Fibroblast of skin of left quadriceps (primary cell): ENCODE results near the gene ARMH3.

ENCODE experiments used
- DNase-seq, 2 experiments: peaks; one replicate each; pipeline ENCODE4 v3.0.0-alpha.2; 2013; ENCODE audit warnings: low read depth in 2 of 2

The ARMH3 gene

DNA sequence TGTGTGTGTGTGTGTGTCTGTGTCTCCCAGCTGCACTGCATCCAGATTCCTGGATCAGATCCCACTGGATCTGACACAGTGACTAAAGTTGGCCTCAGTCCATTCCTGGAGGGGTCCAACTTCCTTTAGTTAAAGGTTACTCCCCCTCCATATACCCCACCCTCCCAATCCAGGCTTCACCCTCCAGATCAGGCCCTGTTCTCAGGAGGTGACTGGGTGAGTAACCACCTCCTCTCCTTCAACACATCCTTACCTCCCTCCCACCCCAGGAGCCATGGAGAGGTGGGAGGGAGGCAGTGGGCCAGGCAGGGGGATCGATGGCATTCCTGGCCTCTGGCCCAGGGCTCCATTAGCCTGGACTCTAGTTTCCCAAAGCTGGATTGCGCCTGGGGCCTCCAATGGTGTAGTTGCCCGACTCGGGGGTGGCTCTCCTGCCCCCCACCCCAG lies 223.6 kb downstream of the ARMH3 start:
- DNase-seq, result no peak

DNA sequence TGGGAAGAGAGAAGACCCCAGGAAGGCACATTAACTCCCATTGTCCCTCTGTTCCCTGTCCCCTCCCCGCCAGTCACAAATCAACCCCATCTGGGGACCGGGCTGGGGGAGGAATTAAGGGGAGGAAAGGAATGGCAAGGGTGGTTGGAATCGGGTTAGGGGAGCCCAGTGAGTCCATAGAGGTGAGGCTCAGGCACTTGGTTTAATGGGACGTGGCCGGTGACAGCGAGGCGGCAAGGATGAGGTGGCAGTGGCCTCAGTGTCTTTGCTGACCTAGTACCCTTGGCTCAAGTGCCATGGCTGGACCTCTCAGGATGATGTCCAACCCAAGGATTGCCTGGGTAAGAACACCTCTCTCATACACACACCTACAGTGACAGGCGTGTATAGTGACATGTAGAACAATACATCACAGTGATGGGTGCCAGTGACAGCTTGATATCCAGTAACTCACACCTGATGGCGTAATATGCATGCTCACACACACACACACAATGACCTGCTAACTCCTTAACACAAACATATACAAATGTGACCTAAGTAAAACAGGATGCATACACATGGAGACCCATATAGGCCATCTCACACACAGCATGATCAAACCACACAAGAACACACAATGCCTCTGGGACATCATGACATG lies 224.7 kb downstream of the ARMH3 start:
- no peak for DNase-seq

DNA sequence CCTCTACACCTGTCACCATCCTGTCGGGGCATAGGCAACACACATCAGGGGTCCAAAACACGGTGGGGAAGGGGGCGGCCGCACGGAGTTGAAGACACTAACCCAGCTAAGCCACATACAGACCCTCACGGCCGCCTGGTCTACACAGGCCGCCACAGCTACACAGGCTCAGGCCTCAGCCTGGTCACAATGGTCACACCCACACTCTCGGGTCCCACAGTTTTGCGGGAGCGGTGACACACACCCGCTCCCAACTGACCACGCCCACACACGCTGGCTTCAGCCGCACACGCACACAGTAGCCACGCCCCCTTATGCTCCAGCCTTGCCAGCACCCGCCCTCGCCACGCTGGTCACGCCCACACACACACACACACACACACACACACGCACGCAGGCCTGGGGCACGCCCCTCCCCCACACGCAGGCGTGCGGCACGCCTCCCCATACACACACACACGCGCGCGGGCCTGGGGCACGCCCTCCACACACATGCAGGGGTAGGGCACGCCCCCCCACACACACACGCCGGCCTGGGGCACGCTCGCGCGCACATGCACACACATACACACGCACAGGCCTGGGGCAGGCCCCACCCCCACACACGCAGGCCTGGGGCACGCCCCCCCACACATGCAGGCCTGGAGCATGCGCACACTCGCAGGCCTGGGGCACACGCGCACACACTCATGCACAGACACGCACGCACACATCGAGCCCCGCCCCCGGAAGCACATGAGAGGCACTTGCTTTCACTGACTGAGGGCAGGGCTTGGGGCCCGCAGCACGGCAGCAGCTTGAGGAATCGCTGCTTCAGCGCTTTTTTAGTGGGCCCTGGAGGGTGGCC lies 225.4 kb downstream of the ARMH3 start:
- peak; percentile 86 to 87 for DNase-seq

DNA sequence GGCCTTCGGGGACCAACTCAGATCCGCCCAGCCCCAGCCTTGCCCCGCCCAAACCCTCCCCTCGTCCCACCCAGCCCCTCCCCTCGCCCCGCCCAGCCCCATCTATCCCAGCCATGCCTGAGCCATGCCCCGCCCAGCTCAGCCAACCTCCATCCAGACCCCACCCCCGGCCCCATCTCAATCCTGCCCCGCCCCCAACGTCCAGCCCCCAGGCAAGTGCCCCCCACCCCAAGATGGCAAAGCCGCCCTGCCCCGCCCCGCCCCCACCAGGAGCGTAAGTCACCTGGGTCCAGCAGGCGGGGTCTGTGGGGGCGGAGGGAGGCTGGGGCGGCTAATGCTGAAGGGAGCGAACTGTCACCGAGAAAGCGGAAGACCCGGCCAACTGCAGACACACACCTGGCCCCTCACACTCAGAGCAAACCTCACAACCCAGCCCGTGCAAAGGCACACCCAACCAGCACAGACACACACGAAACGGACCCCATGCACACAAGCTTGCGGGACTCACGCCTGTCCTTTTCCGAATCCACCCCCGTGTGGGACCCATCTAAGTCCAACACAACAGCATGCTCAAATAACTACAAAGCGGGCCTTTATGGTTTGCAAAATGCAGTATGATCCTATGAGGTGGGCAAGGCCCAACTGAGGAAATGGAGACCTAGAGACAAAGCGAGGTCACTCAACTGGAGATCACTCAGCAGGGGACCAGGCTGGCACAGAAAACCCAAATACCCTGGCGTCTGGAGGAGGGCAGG lies 226.2 kb downstream of the ARMH3 start:
- no peak for DNase-seq

DNA sequence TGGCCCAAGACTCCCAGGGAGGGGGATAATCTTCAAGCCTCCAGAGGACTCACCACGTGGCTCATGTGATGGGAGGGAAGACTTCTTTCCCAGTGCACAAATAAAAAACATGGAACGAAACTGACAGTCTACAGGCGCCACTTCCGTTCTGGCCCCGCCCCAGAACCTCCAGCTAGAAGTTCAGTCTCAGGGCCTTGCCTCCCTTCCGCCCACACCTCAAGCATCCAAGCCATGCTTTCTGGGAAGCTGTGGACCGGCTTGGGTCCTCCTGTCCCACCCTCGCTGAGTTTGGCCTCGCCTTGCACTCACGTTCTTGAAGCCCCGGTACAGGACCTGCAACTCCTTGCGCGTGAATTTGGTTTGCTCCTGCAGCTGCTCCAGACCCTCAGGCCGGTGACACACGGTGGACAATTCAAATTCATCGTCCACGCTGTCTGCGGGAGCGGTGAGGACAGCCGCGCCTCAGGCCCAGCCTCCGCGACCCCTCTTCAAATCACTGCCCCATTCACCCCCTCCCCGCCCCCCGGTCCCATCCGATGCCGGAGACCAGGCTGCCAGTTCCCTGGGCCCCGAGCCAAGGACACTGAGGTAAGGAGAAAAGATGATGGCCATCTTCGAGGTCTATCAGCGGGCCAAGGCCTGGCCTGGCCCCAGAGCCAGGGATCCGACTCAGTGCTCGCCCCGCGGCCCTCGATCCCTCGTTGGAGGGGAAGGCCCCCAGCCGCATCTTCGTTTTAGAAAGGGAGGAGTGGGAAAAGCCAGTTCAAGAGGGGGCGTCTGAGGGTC lies 227.0 kb downstream of the ARMH3 start:
- DNase-seq, result no peak

DNA sequence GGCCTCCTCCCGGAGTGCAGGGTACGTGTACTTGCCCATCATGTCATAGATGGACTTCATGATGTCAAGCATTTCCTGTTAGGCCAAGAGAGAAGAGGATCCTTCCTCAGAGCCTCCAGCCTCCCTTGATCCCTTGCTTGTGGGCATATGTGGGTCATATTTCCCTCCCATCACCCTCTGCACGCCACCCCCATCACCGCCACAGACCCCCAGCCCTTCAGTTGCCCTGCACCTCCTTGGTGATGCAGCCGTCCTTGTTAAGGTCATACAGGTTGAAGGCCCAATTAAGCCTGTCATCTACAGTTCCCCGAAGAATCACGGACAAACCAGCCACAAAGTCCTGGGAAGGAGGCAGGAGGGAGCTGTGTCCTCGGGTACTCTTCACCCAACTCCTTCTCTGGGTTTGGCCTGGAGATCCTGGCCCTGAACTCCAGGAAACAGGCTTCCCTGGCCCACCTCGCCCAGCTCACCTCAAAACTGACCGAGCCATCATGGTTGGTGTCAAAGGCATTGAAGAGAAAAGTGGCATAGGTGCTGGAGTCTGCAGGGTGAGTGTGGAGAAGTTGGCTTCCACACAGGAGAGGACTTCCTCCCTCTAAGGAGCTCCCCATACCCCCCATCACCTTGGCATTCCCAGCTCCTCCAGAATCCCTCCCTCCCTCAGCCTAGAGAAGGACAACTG lies 227.9 kb downstream of the ARMH3 start:
- no peak for DNase-seq

DNA sequence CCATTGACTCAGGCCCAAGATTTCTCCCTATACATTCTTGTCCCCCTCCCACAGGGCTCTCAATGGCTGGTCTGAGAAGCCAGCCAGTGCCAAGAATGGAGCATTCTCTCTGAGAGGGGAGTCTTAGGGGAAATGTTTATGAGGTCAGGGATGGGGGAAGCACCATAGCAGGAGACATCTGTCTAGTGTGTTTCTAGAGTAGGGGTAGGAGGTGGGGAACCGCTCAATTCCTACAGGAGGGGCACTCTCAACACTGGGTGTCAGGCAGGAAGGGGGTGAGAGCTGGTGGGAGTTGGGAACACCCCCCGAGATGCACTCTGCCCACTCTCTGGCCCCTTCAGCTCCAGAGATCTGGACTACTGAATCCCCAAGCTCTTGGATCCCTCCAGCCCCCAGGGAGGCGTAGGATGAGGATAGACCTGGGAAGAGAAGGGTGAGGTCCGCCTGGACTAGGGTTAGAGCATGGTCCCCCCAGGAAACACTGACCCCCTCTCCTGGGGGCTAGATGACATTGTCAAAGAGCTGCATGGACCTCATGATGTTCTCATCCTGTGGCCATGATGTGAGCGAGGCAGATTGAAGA lies 229.0 kb downstream of the ARMH3 start:
- no peak for DNase-seq

DNA sequence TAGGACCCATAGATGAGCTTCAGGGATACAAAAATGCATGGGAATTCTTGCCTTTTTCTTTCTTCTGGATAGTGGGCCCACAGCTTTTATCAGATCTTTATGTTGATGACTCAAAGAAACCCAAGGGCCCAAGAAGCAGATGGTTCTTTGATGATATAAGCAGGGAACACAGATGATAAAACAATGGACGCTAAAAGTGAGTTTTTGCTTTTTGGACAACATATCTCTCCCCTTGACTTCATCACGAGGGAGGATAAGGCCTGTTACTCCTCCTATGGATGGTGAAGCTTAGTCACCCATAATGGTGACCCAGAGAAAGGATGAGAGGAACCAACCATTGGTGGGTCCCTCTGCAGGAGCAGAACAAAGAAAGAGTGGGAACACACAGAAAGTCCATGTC lies 231.2 kb downstream of the ARMH3 start:
- no peak for DNase-seq

DNA sequence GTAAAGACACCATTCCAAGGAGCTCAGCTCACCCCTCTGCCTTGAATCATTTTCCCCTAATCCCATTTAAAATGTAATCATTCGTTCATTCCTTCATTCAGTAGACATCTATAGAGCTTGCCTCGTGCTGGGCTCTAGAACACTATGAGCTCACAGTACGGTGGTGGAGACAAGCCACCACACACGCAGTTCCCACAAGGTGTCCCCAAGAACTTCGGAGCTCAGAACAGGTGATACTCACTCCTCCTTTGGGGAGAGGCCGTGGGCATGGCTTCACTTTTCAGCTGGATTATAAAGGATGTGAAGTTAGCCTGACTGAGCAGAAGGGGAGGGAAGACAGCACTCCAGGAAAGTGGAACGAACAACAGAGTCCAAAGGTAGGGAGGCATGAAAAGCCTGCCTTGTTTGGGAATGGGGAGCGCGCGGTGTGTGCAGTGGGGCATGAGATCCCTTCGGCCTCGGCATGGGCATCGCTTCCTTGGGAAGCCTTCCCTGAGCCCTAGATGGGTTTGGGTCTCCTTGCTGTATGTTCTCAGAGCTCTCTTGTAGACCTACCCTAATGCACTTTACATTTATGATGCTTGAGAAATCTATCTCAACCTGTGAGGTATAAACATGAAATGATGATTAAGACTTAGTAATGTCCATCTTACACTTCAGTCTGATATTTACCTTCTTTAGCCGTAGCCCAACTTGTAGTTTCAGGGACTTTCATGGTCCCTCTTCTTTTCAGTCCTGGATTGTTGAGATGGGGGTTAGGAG lies 236.9 kb downstream of the ARMH3 start:
- no peak for DNase-seq

DNA sequence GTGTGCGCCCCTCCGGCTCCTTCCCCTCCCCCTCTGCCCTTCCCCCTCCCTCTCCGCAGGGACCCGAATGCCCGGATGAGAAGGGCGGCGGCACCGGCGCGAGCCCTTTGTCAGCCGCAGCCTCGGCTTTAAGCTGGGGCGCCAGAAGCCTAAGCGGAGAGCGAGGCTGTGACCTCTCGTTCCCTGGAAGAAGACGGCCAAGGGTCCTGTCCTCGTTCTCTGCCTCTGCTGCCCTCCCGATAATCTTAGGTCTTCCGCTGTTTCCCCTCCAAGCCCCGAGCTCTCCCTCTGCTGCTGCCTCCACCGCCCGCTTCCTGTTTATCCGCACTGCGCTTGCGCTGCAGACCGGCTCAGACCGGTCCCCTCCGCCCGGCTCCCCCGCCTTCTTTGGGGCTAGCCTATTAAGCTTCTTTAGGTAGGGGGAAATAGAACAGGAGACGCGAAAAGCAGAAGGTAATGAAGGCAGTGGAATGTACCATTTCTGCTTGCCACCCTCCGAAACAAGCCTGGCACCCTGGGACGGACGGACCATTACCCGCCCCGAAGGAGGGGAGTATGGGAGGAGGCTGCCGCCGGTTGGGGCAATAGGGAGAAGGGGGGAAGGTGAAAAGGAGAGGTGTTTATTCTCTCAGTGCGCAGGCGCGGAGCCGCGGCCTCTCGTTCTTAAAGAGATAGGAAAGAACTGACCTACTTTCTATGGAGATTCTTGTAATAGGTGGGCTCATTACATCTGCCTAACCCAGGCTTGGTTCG lies 237.7 kb downstream of the ARMH3 start, which contains the start of gene OGA:
Gene OGA, minus strand, starts transcription at position 326 of the 753 bp plus-strand sequence. CDS start 422 bp downstream, outside the sequence.
- DNase-seq, result peak; percentile 100

DNA sequence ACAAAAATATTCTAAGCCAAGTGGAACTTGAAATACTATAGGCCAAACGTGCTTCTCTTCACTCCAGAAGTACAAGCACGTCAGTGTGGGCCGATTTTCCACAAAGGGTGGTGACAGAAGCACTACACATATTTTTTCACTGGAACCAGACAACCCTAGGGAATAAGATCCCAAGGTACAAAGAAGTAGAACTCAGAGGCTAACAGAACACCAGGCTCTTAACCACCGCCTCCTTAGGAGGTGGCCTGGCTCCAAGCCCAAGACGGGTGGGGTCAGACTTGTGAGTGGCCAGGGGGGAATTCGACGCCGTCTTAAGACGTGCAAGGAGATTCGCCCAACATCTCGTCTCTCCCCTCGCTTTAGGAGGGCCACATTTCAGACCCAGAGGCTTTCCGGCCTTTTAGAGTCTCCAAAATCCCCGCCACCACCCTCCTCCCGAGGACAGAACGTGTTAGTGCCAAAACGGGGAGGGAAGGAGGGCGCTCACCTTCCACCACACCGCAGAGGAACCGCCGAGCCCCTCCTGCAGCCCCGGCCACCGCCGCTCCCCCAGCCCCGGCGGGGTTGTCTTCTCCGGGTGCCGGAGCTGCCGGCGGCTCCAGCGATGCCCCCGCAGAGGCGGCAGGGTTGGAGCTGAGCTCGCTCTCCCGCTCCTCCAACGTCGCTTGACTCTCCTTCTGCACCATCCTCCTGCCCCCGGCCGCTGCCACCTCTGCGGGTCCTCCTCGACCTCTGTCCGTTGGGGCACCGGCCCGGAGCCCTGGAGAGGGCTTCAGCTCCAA lies 238.4 kb downstream of the ARMH3 start:
- DNase-seq, result peak; percentile 83 to 86

DNA sequence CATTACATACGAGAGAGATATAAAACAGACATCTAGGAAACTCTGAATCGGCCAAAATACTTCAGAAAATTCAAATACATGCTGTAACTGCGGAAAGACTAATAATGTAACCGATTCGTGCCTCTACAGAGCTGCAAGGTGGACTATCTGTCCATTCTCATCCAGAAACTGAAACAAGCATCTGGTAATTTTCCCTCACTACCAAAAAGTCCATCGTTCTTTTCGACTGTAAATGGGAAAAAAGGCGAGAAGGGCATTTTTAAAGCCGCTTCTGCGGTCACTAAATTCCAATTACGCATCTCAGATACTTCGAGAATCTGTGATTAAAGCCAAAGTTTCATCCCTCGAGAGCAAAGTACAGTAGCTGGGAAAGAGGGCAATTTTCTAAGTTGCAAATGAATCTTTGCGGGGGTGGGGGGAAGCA lies 239.0 kb downstream of the ARMH3 start:
- no peak for DNase-seq

DNA sequence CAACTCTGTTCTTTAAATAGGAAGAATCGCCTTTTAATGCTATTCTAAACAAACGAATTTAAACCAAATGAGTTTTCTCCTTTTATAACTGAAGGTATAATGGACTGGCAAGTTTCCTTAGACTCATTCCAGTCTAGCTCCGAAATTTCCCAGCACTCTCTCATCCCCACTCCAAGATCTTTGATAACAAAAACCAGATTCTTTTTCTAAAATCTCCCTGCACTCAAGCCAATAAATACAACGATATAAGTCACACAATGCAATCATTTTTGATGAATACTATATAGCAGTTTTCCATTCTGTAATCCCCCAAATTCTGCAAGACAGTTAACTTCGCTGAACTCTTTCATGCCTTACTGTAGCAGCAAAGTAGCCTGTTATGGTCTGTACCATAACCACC lies 239.6 kb downstream of the ARMH3 start:
- DNase-seq, result no peak

DNA sequence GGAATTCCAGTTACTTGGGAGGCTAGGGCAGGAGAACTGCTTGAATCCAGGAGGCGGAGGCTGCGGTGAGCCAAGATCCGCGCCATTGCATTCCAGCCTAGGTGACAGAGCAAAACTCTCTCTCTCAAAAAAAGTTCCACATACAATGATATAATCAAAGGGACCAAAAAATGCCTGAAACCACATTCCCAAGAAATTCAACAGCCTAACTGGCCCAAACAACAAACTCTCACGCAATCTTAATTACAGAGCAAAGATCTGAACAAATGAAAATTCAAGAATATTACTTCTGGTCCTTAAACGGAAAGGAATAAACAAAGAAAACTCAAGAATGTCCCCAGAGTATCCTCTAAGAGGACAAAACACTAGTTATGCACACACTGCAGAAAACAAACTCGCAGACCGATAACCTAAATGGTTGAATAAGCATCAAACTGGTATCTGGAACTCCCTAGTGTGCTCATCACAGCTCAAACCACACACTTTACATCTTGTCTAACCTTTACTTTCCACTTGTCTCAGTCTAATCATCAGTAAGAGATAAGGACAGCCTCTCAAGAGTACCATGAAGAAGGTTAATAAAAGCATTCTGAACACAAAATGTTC lies 241.4 kb downstream of the ARMH3 start:
- DNase-seq, result no peak

DNA sequence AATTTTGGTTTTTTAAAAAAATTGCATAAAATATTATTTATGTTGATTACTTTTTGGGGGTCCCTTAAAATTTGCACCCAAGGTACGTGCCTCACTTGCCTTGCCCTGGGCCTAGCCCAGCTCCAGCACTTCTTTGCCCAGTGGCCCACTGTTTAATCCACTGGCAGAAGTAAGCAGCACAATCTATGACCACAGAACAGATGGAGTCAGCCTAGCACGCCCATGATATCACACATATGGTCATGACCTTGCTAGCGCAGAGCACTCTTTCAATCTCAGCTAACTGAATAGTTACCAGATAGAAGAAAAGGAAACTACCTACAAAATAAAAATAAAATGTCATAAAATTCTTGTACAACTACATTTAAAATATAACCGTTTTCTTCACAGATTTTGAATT lies 243.4 kb downstream of the ARMH3 start:
- DNase-seq, result no peak

DNA sequence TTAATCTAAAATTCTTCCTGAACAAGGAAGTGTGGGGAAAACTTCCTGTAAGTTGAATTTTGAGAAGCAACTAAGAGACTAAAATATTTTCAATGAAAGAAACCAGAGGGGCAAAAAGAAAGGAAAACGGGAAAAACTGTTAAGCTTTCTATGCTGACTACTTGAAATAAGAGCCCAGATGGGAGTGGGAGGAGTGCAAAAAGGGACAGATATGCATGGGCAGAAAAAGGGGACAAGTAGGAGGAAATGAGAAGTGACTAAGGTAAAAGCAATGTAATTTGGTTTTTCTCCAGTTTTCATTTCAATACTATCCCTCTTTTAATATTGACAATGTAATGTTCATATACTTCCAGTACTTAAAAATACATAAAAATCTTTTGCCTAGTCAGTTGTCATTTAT lies 248.8 kb downstream of the ARMH3 start:
- no peak for DNase-seq

DNA sequence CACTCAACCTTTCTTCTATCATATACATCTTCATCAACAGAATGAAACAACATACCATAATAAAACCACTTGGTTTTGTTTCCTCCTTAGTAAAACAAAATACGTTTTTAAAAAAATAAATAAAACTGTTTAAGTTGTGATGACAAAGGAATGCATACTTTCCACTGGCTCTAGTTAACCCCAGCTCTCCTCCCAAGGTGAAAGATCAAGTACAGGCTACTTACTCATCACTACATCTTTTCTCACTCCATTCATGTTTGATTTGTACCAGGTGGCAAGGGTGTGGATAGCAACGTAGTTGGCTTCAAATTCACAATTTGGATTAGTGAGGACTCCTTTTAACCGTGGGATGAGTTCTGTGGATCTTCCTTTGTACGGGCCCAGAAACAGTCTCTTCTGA lies 252.5 kb downstream of the ARMH3 start:
- DNase-seq, result no peak
